ENCODE results near the gene GRIP2. TPM values are rescaled to one million over a fixed set of nuclear protein-coding genes. Genes with fewer than 3 reads are reported as not detected.

GRIP2 gene
- total and polyA plus RNA-seq, 2 donors (not counting 3 experiments of a cell fraction or from before 2014, with no cell fraction given): not detected

DNA sequence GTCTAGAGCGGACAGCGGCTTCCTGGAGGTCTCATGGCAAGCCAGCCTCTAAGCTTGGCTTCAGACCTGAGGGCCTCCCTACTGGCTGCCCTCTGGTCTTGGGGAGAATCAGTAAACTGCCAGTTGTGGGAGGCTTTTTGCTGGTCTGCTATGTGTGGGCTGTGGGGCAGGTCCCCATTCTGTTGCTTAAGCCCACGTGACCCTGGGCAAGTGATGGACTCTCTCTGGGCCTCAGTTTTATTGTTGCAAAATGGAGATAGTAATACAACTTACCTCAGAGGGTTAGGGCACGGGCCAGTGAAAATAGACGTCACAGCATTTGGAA lies 76.0 kb downstream of the GRIP2 start:
- Histone ChIP-seq H4K20me1 (replicated peaks; ENCODE audit: control insufficient read depth, extremely low read depth, insufficient read depth, low read length) (no peaks in the 10 kb centered on the region), H3K9ac (replicated peaks; ENCODE audit: extremely low read depth, insufficient read depth, low read length) (no peak overlapping the region), H3K79me2 (ENCODE audit: control insufficient read depth, insufficient read depth, low read length) (no peaks in the 10 kb centered on the region), H3K9me3 (replicated peaks; ENCODE audit: control insufficient read depth, insufficient read depth, low read length) (no peaks in the 10 kb centered on the region), H3K4me3 (replicated peaks in 1 of 3; ENCODE audit: insufficient read depth in 1 of 3, low read depth in 1 of 3, low read length in 3 of 3) (no peak overlapping the region), H2AFZ (ENCODE audit: low read depth, low read length) (no peak overlapping the region), H3K4me1 (ENCODE audit: control insufficient read depth, extremely low read depth, insufficient read depth, low read length) (peaks cover 26% of the 10 kb centered on the region), H3K36me3 (ENCODE audit: control insufficient read depth in 2 of 2, extremely low read depth in 1 of 2, insufficient read depth in 2 of 2, low read length in 2 of 2) (peaks cover 0 to 4% of the 10 kb centered on the region in 2 experiments), H3K27ac (ENCODE audit: insufficient read depth, low read depth, low read length) (no peak overlapping the region), H3K4me2 (ENCODE audit: insufficient read depth, low read length) (no peak overlapping the region), H3K27me3 (ENCODE audit: control insufficient read depth in 2 of 2, insufficient read depth in 2 of 2, low read length in 2 of 2) (no peaks in the 10 kb centered on the region), H3K9me1 (replicated peaks; ENCODE audit: control insufficient read depth, extremely low read depth, insufficient read depth, low read length) (no peaks in the 10 kb centered on the region)
- TF ChIP-seq MYC (IDR thresholded peaks at IDR 0.05; ENCODE audit: low read depth, low read length): no peak
- TF ChIP-seq POLR2AphosphoS5 (IDR thresholded peaks at IDR 0.05; ENCODE audit: insufficient read depth, low read depth, low read length): no peak
- TF ChIP-seq JUN (IDR thresholded peaks at IDR 0.05; ENCODE audit: borderline replicate concordance, insufficient read depth, insufficient read length, low read depth): no peak
- no peak for TF ChIP-seq POLR2A (IDR thresholded peaks at IDR 0.05; ENCODE audit: low read depth, low read length)
- no peak for TF ChIP-seq FOS (IDR thresholded peaks at IDR 0.05; ENCODE audit: borderline replicate concordance, insufficient read depth, low read length)
- TF ChIP-seq, protein P1, sequence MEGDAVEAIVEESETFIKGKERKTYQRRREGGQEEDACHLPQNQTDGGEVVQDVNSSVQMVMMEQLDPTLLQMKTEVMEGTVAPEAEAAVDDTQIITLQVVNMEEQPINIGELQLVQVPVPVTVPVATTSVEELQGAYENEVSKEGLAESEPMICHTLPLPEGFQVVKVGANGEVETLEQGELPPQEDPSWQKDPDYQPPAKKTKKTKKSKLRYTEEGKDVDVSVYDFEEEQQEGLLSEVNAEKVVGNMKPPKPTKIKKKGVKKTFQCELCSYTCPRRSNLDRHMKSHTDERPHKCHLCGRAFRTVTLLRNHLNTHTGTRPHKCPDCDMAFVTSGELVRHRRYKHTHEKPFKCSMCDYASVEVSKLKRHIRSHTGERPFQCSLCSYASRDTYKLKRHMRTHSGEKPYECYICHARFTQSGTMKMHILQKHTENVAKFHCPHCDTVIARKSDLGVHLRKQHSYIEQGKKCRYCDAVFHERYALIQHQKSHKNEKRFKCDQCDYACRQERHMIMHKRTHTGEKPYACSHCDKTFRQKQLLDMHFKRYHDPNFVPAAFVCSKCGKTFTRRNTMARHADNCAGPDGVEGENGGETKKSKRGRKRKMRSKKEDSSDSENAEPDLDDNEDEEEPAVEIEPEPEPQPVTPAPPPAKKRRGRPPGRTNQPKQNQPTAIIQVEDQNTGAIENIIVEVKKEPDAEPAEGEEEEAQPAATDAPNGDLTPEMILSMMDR (IDR thresholded peaks at IDR 0.05; ENCODE audit: extremely low read depth in 1 of 2, insufficient read depth in 1 of 2, low read depth in 1 of 2, low read length in 2 of 2): no peak
- TF ChIP-seq, protein P2, sequence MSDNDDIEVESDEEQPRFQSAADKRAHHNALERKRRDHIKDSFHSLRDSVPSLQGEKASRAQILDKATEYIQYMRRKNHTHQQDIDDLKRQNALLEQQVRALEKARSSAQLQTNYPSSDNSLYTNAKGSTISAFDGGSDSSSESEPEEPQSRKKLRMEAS (IDR thresholded peaks at IDR 0.05; ENCODE audit: insufficient read depth, insufficient read length): no peak
- TF ChIP-seq GATA2 (IDR thresholded peaks at IDR 0.05; ENCODE audit: insufficient read depth, insufficient read length, low read depth, low read length): no peak
- TF ChIP-seq EZH2 (IDR thresholded peaks at IDR 0.05; ENCODE audit: borderline replicate concordance, low read depth, low read length, severe bottlenecking): no peak
- intact Hi-C loops (cut with micrococcal nuclease) (loop anchor here (10.0 kb wide), 1 partner anchor 809 kb away; no protein-coding TSS in a partner anchor), dilution Hi-C loops (cut with MboI; ENCODE audit: extremely low pct_ligation_motif_present, low sequenced_read_pairs) (no loop called here)
- CTCF ChIA-PET: interaction anchor here (1.1 to 4.1 kb wide), 3 partner anchors 11 to 260 kb away, joined by 4 to 54 read pairs (median 31); no protein-coding TSS in a partner anchor
- no peak for DNase-seq (ENCODE audit: low read depth, low spot score)
- FAIRE-seq: no peak
- no TSS peak for BruUV-seq (replicated peaks)
- POLR2A ChIA-PET: no interaction called here

Data from endothelial cell of umbilical vein (primary cell).